ENCODE measurements around the gene HOXA10. TPM values are rescaled to one million over a fixed set of nuclear protein-coding genes. Genes with fewer than 3 reads are reported as not detected.

Gene HOXA10
- total and polyA plus RNA-seq, 2 experiments from 2014 or later: not detected

- no peak for TF ChIP-seq CTCF (IDR thresholded peaks at IDR 0.05; ENCODE audit: low read depth, low read length)
- Histone ChIP-seq H3K4me1 (ENCODE audit: low read depth) (peaks cover 3% of the 10 kb centered on the region), H3K36me3 (no peaks in the 10 kb centered on the region), H3K27me3 (peaks cover 100% of the 10 kb centered on the region), H3K9me3 (ENCODE audit: low read depth) (no peaks in the 10 kb centered on the region), H3K27ac (no peak overlapping the region), H3K4me3 (peak overlapping the region; percentile 19)
- no peak for DNase-seq (ENCODE audit: low read depth in 1 of 2, low spot score in 1 of 2)
These were observed 1.2 kb downstream of the HOXA10 start for GRCh38 chr7:27172823-27173510.

DNA sequence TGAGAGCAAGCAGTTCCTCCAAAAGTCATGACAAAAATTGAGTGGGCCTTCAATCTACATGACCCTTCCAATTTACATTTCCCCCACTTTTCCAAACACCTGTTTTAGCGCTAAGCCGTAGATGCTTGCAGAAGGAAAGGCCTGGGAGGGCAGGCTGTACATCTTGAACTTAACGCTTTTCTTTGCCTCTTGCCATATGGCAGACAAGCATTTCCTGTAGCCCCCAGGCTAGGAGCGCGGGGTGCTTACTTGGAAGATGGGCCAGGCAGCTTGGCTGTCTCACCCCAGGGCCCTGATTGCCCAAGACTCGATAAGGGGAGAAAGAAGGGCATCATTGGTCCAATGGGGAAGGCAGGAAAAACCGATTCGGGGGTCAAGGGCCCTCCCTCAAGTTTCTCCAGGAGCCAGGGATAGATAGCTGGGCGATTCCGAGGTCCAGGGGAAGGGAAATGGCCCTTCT is 1.8 kb downstream of the HOXA10 start:
- no peak for TF ChIP-seq CTCF (IDR thresholded peaks at IDR 0.05; ENCODE audit: low read depth, low read length)
- no peak for DNase-seq (ENCODE audit: low read depth in 1 of 2, low spot score in 1 of 2)
- no peaks in the 10 kb centered on the region for H3K36me3 ChIP-seq
- H3K4me1 ChIP-seq (ENCODE audit: low read depth): peaks cover 3% of the 10 kb centered on the region
- H3K4me3 ChIP-seq: no peak overlapping the region
- H3K27me3 ChIP-seq: peaks cover 100% of the 10 kb centered on the region
- no peak overlapping the region for H3K27ac ChIP-seq
- no peaks in the 10 kb centered on the region for H3K9me3 ChIP-seq (ENCODE audit: low read depth)

GRCh38 chr7:27171637-27172314 is 2.3 kb downstream of the HOXA10 start:
- Histone ChIP-seq H3K9me3 (ENCODE audit: low read depth) (no peaks in the 10 kb centered on the region), H3K4me1 (ENCODE audit: low read depth) (peaks cover 3% of the 10 kb centered on the region), H3K36me3 (no peaks in the 10 kb centered on the region), H3K27me3 (peaks cover 100% of the 10 kb centered on the region), H3K4me3 (no peak overlapping the region), H3K27ac (no peak overlapping the region)
- no peak for DNase-seq (ENCODE audit: low read depth in 1 of 2, low spot score in 1 of 2)
- no peak for TF ChIP-seq CTCF (IDR thresholded peaks at IDR 0.05; ENCODE audit: low read depth, low read length)

GRCh38 chr7:27171325-27171636 is 2.8 kb downstream of the HOXA10 start:
- TF ChIP-seq CTCF (IDR thresholded peaks at IDR 0.05; ENCODE audit: low read depth, low read length): no peak
- no peak overlapping the region for H3K27ac ChIP-seq
- H3K4me3 ChIP-seq: no peak overlapping the region
- DNase-seq (ENCODE audit: low read depth in 1 of 2, low spot score in 1 of 2): no peak
- no peaks in the 10 kb centered on the region for H3K9me3 ChIP-seq (ENCODE audit: low read depth)
- H3K36me3 ChIP-seq: no peaks in the 10 kb centered on the region
- H3K27me3 ChIP-seq: peaks cover 100% of the 10 kb centered on the region
- peaks cover 3% of the 10 kb centered on the region for H3K4me1 ChIP-seq (ENCODE audit: low read depth)

- no peak for DNase-seq (ENCODE audit: low read depth in 1 of 2, low spot score in 1 of 2)
- no peaks in the 10 kb centered on the region for H3K36me3 ChIP-seq
- no peaks in the 10 kb centered on the region for H3K9me3 ChIP-seq (ENCODE audit: low read depth)
- no peak overlapping the region for H3K27ac ChIP-seq
- H3K27me3 ChIP-seq: peaks cover 100% of the 10 kb centered on the region
- H3K4me1 ChIP-seq (ENCODE audit: low read depth): peaks cover 3% of the 10 kb centered on the region
- TF ChIP-seq CTCF (IDR thresholded peaks at IDR 0.05; ENCODE audit: low read depth, low read length): no peak
- no peak overlapping the region for H3K4me3 ChIP-seq
These were observed 3.4 kb downstream of the HOXA10 start for GRCh38 chr7:27170426-27171324.
